K562 (cell line): Measurements from ENCODE around the gene TNPO2. TPM values are rescaled to one million over a fixed set of nuclear protein-coding genes. Genes with fewer than 3 reads are reported as not detected.

Experiments used
- BRF1 ChIP-seq: IDR thresholded peaks from 3 replicates; pipeline ENCODE4 v1.6.1; 2011; ENCODE audit warnings: borderline replicate concordance, mild to moderate bottlenecking; ENCODE audit not compliant: insufficient read length; ENCODE audit errors: extremely low read depth
- HDAC1 ChIP-seq, 2 experiments: fragments of 450-650 bp; IDR thresholded peaks; 2 replicates each; pipeline ENCODE4 v1.6.1; 2016 to 2017; ENCODE audit warnings: inconsistent platforms in 1 of 2, mild to moderate bottlenecking in 1 of 2, moderate library complexity in 1 of 2
- MLX ChIP-seq, 2 experiments: fragments of 450-650 bp in 1 of 2; sonication (generic) in 1 of 2; formaldehyde crosslinking; conservative IDR thresholded peaks; 2 replicates each; pipeline versions ENCODE4 v1.4.0 to v1.8.1; 2020 to 2022; ENCODE audit warnings: mild to moderate bottlenecking in 1 of 2, missing genetic modification reagents in 1 of 2
- NR4A1 ChIP-seq, 2 experiments: fragments of 250-450 bp in 1 of 2; fragments of 450-650 bp in 1 of 2; sonication (Bioruptor Pico) in 1 of 2; IDR thresholded peaks; 2 replicates each; pipeline versions ENCODE4 v1.4.0 to v1.6.1; 2016 to 2020; ENCODE audit warnings: mild to moderate bottlenecking in 2 of 2, missing compliant biosample characterization in 1 of 2, missing genetic modification characterization in 1 of 2, moderate library complexity in 1 of 2
- PBX2 ChIP-seq, 2 experiments: IDR thresholded peaks in 1 of 2; conservative IDR thresholded peaks in 1 of 2; 2 replicates each; pipeline ENCODE4 v1.6.1; 2016; ENCODE audit warnings: low read depth in 2 of 2, mild to moderate bottlenecking in 1 of 2, missing compliant biosample characterization in 1 of 2, missing genetic modification characterization in 1 of 2, moderate library complexity in 1 of 2
- POLR2H ChIP-seq: IDR thresholded peaks from 2 replicates; pipeline ENCODE4 v1.6.1; 2016; ENCODE audit warnings: missing genetic modification characterization, low read depth, mild to moderate bottlenecking, control low read depth, missing compliant biosample characterization, moderate library complexity
- SMC3 ChIP-seq: conservative IDR thresholded peaks from 2 replicates; pipeline ENCODE4 v1.6.1; 2011; ENCODE audit warnings: low read depth, low read length, improper control_type of control experiment; ENCODE audit not compliant: insufficient read depth
- STAT5B ChIP-seq: fragments of 250-450 bp; sonication (Bioruptor Pico); IDR thresholded peaks from 2 replicates; pipeline ENCODE4 v1.8.0; 2021; ENCODE audit warnings: mild to moderate bottlenecking, inconsistent platforms
- ZC3H11A ChIP-seq: IDR thresholded peaks from 2 replicates; pipeline ENCODE4 v1.6.1; 2012; ENCODE audit warnings: low read depth, low read length, improper control_type of control experiment
- ZNF512 ChIP-seq: IDR thresholded peaks from 2 replicates; pipeline ENCODE4 v1.6.1; 2016; ENCODE audit warnings: missing genetic modification characterization, missing compliant biosample characterization
- polyA plus RNA-seq, 8 experiments: library from polyadenylated mRNA; depleted of rRNA in 4 of 8; stranded (reverse) in 5 of 8; unstranded in 3 of 8; fragments of >200 nt; fragmentation: Nextera tagmentation in 2 of 8; fragmentation: Illumina TruSeq in 1 of 8; extraction: Ambion mirVana in 2 of 8; extraction: Trizol in 1 of 8; gene quantifications; 2 replicates each; pipeline versions ENCODE4 v1.2.1 to v1.2.3, GENCODE V29; 2011 to 2014; ENCODE audit warnings: inconsistent platforms in 1 of 8, missing spikeins in 1 of 8
- total RNA-seq, 7 experiments: library from RNA; depleted of rRNA in 6 of 7; stranded (reverse); fragments of >200 nt in 6 of 7; fragmentation: Illumina TruSeq in 2 of 7; extraction: Trizol in 2 of 7; gene quantifications; 2 replicates each; pipeline versions ENCODE4 v1.2.1 to v1.2.3, GENCODE V29; 2011 to 2021; ENCODE audit warnings: low replicate concordance in 1 of 7

TNPO2 gene
- total and polyA plus RNA-seq, 9 of the 15 experiments (the other 6 are each of a cell fraction or from before 2014, with no cell fraction given) = 6.0 to 126 (median 53.8) TPM

GRCh38 chr19:12689012-12689411, 34.7 kb downstream of the TNPO2 start (continued):
- TF ChIP-seq ZNF512 (tag) (no peak), SMC3 (no peak), PBX2 (CRISPR knock-in tag; IDR thresholded peaks at IDR 0.05; ENCODE audit: low read depth) (no peak), PBX2 (tag; conservative IDR thresholded peaks at IDR 0.05; ENCODE audit: low read depth) (no peak), ZC3H11A (no peak), HDAC1 (IDR thresholded peaks at IDR 0.05) (no peak), MLX (CRISPR knock-in tag; conservative IDR thresholded peaks at IDR 0.05) (no peak), STAT5B (no peak), POLR2H (no peak), NR4A1 (CRISPR knock-in tag; IDR thresholded peaks at IDR 0.05) (no peak), NR4A1 (tag; IDR thresholded peaks at IDR 0.05) (no peak), BRF1 (no peak)
